T-helper 17 cell (primary cell): ENCODE data around the gene TAS2R16. TPM values are rescaled to one million over a fixed set of nuclear protein-coding genes. Genes with fewer than 3 reads are reported as not detected.
"Not testable (repeated sequence)": the region's sequence is repeated elsewhere in the genome, so short reads cannot be mapped to it uniquely, and the experiment has no call there.

Experiments used
- ATAC-seq: fragments of 150-1000 bp; cut with Tn5 transposase; 2 replicates; pipeline ENCODE4 v1.10.0; 2021; ENCODE audit warnings: mild to moderate bottlenecking, moderate library complexity
- DNase-seq, 3 donors: peaks; one replicate each; pipeline versions ENCODE4 v3.0.0 to v3.0.0-alpha.2; 2020 to 2021
- H3K9me3 ChIP-seq: one replicate; pipeline ENCODE4 v1.7.0; 2013; ENCODE audit warnings: low read length, mild to moderate bottlenecking; ENCODE audit not compliant: control insufficient read depth, poor library complexity, severe bottlenecking
- H3K27ac Mint-ChIP-seq: one replicate; pipeline ENCODE4 v1.8.0; 2022; ENCODE audit warnings: mild to moderate bottlenecking, moderate library complexity, mixed read lengths
- H3K27me3 Mint-ChIP-seq: one replicate; pipeline ENCODE4 v1.8.0; 2022; ENCODE audit warnings: mixed read lengths
- H3K36me3 Mint-ChIP-seq: one replicate; pipeline ENCODE4 v1.8.0; 2022; ENCODE audit warnings: low read depth, mixed read lengths
- H3K4me1 Mint-ChIP-seq: one replicate; pipeline ENCODE4 v1.8.0; 2022; ENCODE audit warnings: mild to moderate bottlenecking, mixed read lengths
- H3K4me3 Mint-ChIP-seq: one replicate; pipeline ENCODE4 v1.8.0; 2022; ENCODE audit warnings: mild to moderate bottlenecking, moderate library complexity, mixed read lengths
- total RNA-seq, 4 donors: library from RNA in 2 of 4; stranded (reverse) in 2 of 4; gene quantifications; one replicate each; pipeline ENCODE4 v1.2.3 and lab custom pipeline; 2022 to 2026

Gene TAS2R16
- total RNA-seq, 2 donors from 2014 or later = not detected

DNA sequence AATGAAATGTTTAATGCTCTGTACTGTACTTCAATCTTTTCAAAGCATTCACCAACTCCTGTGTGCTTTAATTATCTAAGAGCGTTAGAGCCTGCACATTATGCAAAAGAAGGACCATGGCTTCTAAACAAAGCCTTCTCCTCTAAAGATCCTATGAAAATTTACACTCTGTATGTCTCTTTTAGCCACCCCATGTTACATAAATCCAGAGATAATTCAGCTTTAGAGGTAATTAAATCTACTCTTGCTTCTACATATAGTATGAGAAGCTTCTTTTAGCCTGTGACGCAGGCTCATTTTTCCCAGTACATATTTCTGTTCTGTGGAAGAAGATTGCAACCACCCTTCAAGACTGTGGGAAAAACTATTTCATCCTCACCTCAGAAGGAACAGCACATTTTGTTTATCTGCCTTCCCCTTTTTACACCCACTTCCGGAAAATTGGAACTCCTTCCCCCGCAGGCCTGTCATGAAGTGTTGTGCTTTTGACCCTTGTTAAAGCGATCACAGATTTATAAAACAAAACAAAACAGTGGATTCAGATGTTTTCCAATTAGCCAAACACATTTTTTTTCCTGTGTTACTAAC, 8.1 kb upstream of the TAS2R16 start:
- Mint-ChIP-seq H3K27me3 (no peaks in the 10 kb centered on the region), H3K27ac (no peak overlapping the region), H3K36me3 (no peaks in the 10 kb centered on the region), H3K4me3 (no peak overlapping the region), H3K4me1 (no peaks in the 10 kb centered on the region)
- DNase-seq = no peak
- ATAC-seq = no peak
- no peaks in the 10 kb centered on the region for H3K9me3 ChIP-seq

DNA sequence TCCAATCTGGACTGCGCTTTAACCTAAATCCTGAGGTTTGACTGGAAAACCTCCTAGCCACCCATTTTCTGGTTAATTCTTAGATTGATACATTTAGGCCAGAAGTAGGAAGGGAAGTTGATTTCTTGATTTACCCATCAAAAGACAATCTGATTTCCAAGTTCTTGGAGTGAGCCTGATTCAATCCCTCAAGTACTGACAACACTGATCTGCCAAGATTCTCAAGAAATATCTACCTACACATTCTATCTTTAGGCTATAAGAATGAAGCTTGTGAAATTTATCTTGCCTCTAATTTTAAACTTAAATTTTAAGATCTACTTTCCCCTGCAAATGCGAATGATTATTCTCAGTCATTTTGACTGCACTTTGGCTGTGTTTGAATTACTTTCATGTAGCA, 5.9 kb downstream of the TAS2R16 start:
- DNase-seq = no peak
- no peaks in the 10 kb centered on the region for H3K9me3 ChIP-seq
- ATAC-seq = no peak
- Mint-ChIP-seq H3K27ac (no peak overlapping the region), H3K27me3 (no peaks in the 10 kb centered on the region), H3K36me3 (no peaks in the 10 kb centered on the region), H3K4me3 (no peak overlapping the region), H3K4me1 (no peaks in the 10 kb centered on the region)

DNA sequence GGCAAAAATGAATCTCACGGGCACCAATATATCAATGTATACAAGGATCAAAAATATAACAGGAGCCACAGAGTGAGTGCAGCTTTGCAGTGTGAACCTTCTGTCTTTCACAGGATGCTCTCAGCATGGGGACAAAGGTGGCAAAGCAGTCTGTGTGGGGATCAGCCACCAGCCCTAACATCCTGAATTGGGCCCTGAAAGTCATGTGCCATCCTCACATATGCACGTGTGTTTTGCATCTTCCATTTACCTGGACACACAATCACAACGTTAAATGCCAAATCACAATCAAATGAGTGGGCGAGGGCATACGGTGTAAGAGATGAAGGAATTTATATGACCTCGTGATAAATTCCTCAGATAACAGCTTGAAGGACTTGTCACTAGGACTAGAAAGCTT, 6.5 kb downstream of the TAS2R16 start:
- no peak overlapping the region for H3K27ac Mint-ChIP-seq
- no peaks in the 10 kb centered on the region for H3K27me3 Mint-ChIP-seq
- ATAC-seq = no peak
- no peaks in the 10 kb centered on the region for H3K4me1 Mint-ChIP-seq
- H3K4me3 Mint-ChIP-seq = no peak overlapping the region
- H3K9me3 ChIP-seq = no peaks in the 10 kb centered on the region
- no peaks in the 10 kb centered on the region for H3K36me3 Mint-ChIP-seq
- no peak for DNase-seq

DNA sequence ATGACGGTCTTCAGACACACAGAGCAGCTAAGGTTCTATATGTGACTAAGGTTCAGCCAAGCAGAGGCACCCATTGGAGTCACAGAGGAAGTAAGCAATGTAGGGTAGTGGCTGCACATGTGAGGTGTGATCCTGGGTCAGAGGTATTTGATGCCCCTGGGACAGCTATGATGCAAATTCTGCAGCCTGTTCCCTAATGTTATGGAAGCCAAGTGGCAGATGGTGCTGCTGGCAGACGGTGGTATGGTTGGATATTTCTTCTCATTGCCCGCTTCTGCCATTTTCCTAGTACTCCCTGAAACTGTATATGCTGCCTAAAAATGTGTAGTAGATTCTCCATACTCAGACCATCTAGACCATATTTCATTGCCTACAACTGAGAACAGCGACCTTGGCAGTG, 7.2 kb downstream of the TAS2R16 start:
- Mint-ChIP-seq H3K36me3 (no peaks in the 10 kb centered on the region), H3K27me3 (no peaks in the 10 kb centered on the region), H3K4me3 (no peak overlapping the region), H3K27ac (no peak overlapping the region), H3K4me1 (no peaks in the 10 kb centered on the region)
- ATAC-seq = no peak
- DNase-seq = no peak
- no peaks in the 10 kb centered on the region for H3K9me3 ChIP-seq

DNA sequence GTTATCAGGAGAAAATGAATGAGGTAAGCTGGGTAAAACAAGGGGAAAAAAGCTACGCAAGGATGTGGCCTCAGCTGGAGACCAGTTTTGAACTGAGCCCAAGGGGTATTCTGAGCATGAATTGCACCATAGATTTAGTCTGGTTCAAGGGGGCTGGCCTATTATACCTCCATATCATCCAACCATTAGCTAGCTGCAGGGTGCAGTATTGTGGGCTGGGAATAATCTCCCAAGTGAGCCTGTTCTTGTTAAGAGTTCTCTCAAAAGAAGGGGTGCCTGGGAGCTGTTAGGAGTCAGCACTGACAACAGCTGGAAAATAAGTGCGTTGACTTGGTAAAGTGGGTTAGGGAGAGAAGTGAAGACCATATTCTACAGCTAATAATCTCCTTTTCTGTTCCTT, 8.0 kb downstream of the TAS2R16 start:
- no peak overlapping the region for H3K27ac Mint-ChIP-seq
- no peaks in the 10 kb centered on the region for H3K9me3 ChIP-seq
- H3K36me3 Mint-ChIP-seq = no peaks in the 10 kb centered on the region
- no peaks in the 10 kb centered on the region for H3K27me3 Mint-ChIP-seq
- no peak overlapping the region for H3K4me3 Mint-ChIP-seq
- DNase-seq (no peak), ATAC-seq (no peak)
- H3K4me1 Mint-ChIP-seq = no peaks in the 10 kb centered on the region

DNA sequence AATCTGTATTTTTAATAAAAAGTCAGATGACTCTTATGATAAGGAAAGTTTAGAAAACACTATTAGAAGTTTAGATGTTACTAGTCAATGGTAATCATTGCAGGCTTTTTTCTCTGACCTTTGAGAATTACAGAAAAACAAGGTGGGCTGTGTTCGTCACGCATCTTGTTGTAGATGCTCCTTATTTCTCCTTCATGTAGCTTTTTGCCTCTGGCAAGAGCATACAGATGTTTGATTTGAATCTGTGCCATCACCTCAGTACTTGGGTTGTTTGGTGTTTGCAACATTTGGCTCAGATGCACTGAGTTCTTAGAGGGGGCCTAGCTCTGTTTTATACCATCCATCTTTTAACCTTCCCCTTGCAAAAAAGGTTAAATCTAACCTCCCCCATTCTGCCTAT, 11.5 kb downstream of the TAS2R16 start:
- H3K27ac Mint-ChIP-seq = no peak overlapping the region
- no peak for DNase-seq
- H3K36me3 Mint-ChIP-seq = no peaks in the 10 kb centered on the region
- ATAC-seq = no peak
- no peak overlapping the region for H3K4me3 Mint-ChIP-seq
- H3K9me3 ChIP-seq = no peaks in the 10 kb centered on the region
- H3K27me3 Mint-ChIP-seq = no peaks in the 10 kb centered on the region
- no peaks in the 10 kb centered on the region for H3K4me1 Mint-ChIP-seq

DNA sequence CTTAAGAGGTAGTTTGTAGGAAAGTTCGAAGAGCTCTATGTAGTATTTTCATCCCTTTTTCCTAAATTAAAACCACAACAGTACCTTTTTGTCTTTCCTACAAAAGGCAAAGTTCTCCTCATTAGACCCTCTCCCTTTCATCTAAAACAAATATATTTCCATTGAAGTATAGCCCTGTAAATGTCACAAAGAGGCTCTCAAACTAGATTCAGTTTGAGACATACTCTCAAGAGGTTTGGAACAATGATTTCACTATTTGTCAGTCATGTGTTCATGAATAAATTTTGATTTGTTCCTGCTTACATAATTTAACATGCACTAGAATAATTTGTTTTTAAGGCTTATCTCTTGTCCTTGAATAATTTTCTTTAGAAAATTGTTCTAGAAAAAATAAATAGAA, 12.2 kb downstream of the TAS2R16 start:
- H3K36me3 Mint-ChIP-seq = no peaks in the 10 kb centered on the region
- H3K9me3 ChIP-seq = no peaks in the 10 kb centered on the region
- no peak overlapping the region for H3K27ac Mint-ChIP-seq
- H3K27me3 Mint-ChIP-seq = no peaks in the 10 kb centered on the region
- ATAC-seq (no peak), DNase-seq (no peak)
- no peak overlapping the region for H3K4me3 Mint-ChIP-seq
- no peaks in the 10 kb centered on the region for H3K4me1 Mint-ChIP-seq

DNA sequence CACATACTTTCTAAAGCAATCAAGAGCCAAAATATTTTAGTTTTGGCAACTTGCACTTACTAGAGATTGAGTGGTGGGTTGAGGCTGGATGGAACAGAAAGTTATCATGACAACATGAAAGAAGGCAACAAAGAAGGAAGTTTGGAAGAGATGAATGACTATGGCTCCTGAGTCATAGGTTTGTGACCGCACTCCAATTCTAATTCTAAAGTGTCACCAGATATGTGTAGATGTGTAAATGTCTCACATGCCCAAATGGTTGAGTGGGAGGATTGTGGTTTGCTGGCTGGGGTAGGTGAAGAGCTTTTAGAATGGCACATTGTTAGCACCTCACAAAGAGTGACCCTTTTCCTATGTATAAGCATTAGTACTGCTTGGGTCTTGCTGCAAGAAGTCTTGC, 20.2 kb downstream of the TAS2R16 start:
- Mint-ChIP-seq H3K36me3 (no peaks in the 10 kb centered on the region), H3K27ac (no peak overlapping the region)

DNA sequence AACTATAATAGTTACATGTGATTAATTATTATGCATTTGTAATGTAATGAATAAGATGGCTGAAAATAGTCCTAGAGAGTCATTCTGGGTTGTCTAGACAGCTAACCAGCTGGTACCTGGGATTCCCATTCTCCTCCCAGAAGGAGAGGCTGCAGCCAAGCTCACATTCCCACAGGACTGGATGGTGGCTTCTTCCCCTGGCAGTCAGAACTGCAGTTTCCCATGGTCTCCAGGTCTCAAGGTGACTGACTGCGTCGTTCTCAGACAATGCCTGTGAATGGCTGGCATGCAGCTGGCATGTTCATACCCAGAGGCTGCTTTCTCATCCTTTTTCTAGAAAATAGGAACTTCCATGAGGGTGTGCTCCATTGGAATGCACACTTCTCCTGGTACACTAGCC, 21.3 kb downstream of the TAS2R16 start:
- no peaks in the 10 kb centered on the region for H3K27me3 Mint-ChIP-seq
- H3K36me3 Mint-ChIP-seq = no peaks in the 10 kb centered on the region
- no peak overlapping the region for H3K27ac Mint-ChIP-seq
- H3K4me1 Mint-ChIP-seq = no peaks in the 10 kb centered on the region
- H3K4me3 Mint-ChIP-seq = no peak overlapping the region
- ATAC-seq (no peak), DNase-seq (no peak)
- no peaks in the 10 kb centered on the region for H3K9me3 ChIP-seq

More for the DNA sequence above, 20.2 kb downstream of the TAS2R16 start:
- H3K9me3 ChIP-seq = no peaks in the 10 kb centered on the region
- no peaks in the 10 kb centered on the region for H3K4me1 Mint-ChIP-seq
- H3K4me3 Mint-ChIP-seq = no peak overlapping the region
- ATAC-seq (no peak), DNase-seq (no peak)
- no peaks in the 10 kb centered on the region for H3K27me3 Mint-ChIP-seq

DNA sequence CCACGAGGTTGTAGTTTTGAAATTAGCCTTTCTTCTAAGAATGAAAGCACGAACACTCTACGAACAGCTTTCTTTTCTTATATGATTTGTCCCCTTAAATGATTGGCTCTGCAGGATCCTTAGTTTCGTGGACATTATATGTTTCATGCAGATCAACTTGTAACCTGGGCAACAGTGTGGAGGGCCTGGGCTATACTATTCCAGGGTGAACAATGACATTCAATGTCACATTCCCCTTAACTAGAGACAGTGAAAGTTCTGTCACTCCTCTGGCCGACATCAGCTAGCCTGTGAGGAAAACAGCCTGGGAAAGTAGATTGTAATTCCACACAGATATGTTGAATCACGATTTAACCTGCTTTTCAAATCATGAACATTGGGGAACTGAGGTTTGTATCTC, 23.4 kb downstream of the TAS2R16 start:
- Mint-ChIP-seq H3K4me3 (no peak overlapping the region), H3K27ac (no peak overlapping the region), H3K36me3 (no peaks in the 10 kb centered on the region), H3K4me1 (no peaks in the 10 kb centered on the region), H3K27me3 (no peaks in the 10 kb centered on the region)
- ATAC-seq (no peak), DNase-seq (no peak)
- no peaks in the 10 kb centered on the region for H3K9me3 ChIP-seq

DNA sequence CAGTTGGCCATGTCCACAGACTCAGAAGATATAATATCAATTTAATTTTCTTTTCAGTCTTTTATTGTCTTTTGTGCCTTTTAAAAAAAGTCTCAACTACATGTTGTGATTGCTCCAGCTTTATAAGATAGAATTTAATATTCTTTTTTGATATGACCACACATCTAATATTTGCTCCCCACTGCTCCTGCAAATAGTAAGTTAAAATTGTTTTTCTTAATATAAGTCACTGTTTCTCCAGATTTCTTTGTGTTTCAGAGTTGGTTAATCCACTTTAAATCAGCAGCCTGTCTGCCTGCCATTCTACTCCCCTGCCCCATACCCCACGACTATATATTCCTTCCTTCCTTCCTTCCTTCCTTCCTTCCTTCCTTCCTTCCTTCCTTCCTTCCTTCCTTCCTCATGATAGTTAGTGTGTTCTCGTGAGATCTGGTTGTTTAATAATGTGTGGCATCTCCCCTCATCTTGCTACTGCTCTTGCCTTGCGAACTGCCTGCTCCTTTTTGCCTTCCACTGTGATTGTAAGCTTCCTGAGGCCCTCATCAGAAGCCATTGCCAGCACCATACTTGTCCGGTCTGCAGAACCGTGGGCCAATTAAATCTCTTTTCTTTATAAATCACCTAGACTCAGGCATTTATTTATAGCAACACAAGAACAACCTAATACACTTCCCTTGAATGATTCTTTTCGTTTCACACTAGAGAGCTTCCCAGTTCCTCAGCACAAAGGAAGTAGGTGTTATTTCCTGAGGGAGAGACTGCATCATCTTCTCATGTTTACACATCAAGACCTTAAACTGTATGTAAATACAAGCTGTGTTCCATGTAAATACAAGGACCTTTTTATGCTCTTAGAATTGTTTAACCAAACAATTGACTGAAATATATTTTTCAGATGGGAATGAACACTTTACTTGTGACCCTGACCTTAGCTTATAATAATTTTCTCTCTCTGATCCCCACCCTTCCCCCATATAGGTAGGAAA, 24.5 kb downstream of the TAS2R16 start:
- no peak for ATAC-seq
- no peaks in the 10 kb centered on the region for H3K36me3 Mint-ChIP-seq
- no peaks in the 10 kb centered on the region for H3K4me1 Mint-ChIP-seq
- no peak for DNase-seq
- H3K27me3 Mint-ChIP-seq = no peaks in the 10 kb centered on the region
- no peaks in the 10 kb centered on the region for H3K9me3 ChIP-seq
- H3K4me3 Mint-ChIP-seq = no peak overlapping the region
- H3K27ac Mint-ChIP-seq = no peak overlapping the region

DNA sequence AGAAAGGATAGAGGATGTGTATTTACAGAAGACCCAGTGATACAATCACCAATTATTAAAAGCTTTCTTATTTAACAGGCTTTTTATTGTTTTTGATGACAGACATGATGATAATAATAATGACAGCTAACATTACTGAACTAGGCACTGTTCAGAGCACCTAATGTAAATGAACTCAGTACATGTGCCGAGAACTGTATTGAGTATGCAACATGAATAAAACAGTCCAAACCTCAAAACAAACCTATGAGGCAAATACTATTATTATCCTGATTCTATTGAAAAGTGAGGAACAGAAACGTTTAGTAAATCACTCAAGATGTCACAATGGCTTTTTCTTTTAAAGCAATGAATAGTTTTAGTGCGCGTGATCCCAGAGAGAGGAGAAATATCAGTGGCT, 27.1 kb downstream of the TAS2R16 start:
- ATAC-seq = no peak
- Mint-ChIP-seq H3K4me3 (no peak overlapping the region), H3K27ac (no peak overlapping the region), H3K36me3 (no peaks in the 10 kb centered on the region), H3K4me1 (no peaks in the 10 kb centered on the region), H3K27me3 (no peaks in the 10 kb centered on the region)
- H3K9me3 ChIP-seq = no peaks in the 10 kb centered on the region
- no peak for DNase-seq

DNA sequence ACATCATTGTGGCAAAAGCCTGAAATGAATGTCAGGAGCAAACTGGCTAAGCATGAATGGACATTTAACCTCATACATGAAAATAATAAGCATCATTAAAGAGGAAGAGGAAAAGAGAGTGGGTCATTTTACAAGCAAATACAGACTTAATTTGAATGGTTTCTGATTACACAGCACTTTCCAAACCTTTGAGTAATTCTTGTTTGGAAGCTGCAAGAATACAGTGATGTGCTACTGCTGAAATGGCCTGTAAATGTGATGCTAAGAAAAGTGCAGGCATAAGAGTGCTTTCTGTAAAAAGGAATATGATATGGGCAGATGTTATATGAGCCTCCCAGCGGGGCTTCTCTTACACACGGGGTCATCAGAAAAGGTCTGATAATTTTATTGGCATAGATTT, 30.2 kb downstream of the TAS2R16 start:
- no peak for DNase-seq
- H3K36me3 Mint-ChIP-seq = no peaks in the 10 kb centered on the region
- no peak overlapping the region for H3K27ac Mint-ChIP-seq
- H3K9me3 ChIP-seq = no peaks in the 10 kb centered on the region
- no peaks in the 10 kb centered on the region for H3K4me1 Mint-ChIP-seq
- H3K27me3 Mint-ChIP-seq = no peaks in the 10 kb centered on the region
- H3K4me3 Mint-ChIP-seq = no peak overlapping the region
- no peak for ATAC-seq

DNA sequence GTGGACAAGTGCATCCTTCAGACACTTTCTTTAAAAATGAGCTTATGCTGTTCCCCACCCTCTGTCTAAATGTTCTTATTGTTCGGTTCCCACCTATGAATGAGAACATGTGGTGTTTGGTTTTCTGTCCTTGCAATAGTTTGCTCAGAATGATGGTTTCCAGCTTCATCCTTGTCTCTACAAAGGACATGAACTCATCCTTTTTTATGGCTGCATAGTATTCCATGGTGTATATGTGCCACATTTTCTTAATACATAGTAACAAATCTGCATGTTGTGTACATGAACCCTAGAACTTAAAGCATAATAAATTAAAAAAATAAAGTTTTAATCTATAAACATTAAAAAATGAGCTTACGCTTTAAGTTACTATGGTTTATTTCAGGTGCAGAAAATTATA, 41.8 kb downstream of the TAS2R16 start:
- H3K36me3 Mint-ChIP-seq, H3K27me3 Mint-ChIP-seq, H3K4me3 Mint-ChIP-seq, H3K9me3 ChIP-seq, DNase-seq, ATAC-seq, H3K4me1 Mint-ChIP-seq, H3K27ac Mint-ChIP-seq: not testable (repeated sequence)
